Esophagus squamous epithelium (tissue), 5 donors: Measurements from ENCODE around the gene IL18RAP. TPM values are rescaled to one million over a fixed set of nuclear protein-coding genes. Genes with fewer than 3 reads are reported as not detected.

Experiments
- DNase-seq: peaks from one replicate; lab custom pipeline; 2025; lab: John Stamatoyannopoulos, UW
- H3K27ac ChIP-seq, 4 donors: fragments of 200-600 bp; sonication (generic); one replicate each; pipeline ENCODE4 v1.5.1; 2016 to 2019; ENCODE audit warnings: mild to moderate bottlenecking in 1 of 4
- H3K27me3 ChIP-seq, 4 donors: fragments of 200-600 bp; sonication (generic); 1 replicate in 3 of 4; 2 replicates in 1 of 4; pipeline versions ENCODE4 v1.5.1 to v1.6.0; 2017 to 2021; ENCODE audit warnings: antibody characterized with exemption in 1 of 4
- H3K36me3 ChIP-seq, 3 donors: fragments of 200-600 bp; sonication (generic); one replicate each; pipeline ENCODE4 v1.5.1; 2016 to 2019
- H3K4me1 ChIP-seq, 3 donors: fragments of 200-600 bp; sonication (generic); one replicate each; pipeline ENCODE4 v1.5.1; 2017 to 2019
- H3K4me3 ChIP-seq, 4 donors: fragments of 200-600 bp; sonication (generic); 1 replicate in 3 of 4; 2 replicates in 1 of 4; pipeline ENCODE4 v1.5.1; 2016 to 2019; ENCODE audit warnings: mild to moderate bottlenecking in 2 of 4, moderate library complexity in 1 of 4
- H3K9me3 ChIP-seq, 3 donors: fragments of 200-600 bp; sonication (generic); one replicate each; pipeline ENCODE4 v1.5.1; 2016 to 2019
- POLR2A ChIP-seq, 4 donors: fragments of 450-650 bp; IDR thresholded peaks; one replicate each; pipeline ENCODE4 v1.6.1; 2017; ENCODE audit warnings: antibody characterized with exemption in 4 of 4, mild to moderate bottlenecking in 4 of 4, moderate library complexity in 3 of 4
- WGBS, 2 donors: methylation state at CpG; one replicate each; pipeline ENCODE4 v1.1.5; 2018; 5-methylcytosine and 5-hydroxymethylcytosine counted together
- intact Hi-C: fragments of 100-400 bp; cut with DNase I; formaldehyde crosslinking; loops from one replicate; pipeline ENCODE4 v1.15.0; 2022
- total RNA-seq, 4 donors: library from RNA; depleted of rRNA; stranded (reverse); fragments of >200 nt; gene quantifications; one replicate each; pipeline ENCODE4 v1.1.0, GENCODE V29; 2016
- TF ChIP-seq, protein P1 (sequence below), 6 experiments: fragments of 450-650 bp in 4 of 6; fragments of 200-600 bp in 2 of 6; sonication (generic) in 2 of 6; IDR thresholded peaks; one replicate each; pipeline ENCODE4 v1.5.1; 2016 to 2019; ENCODE audit warnings: antibody characterized with exemption in 6 of 6, mild to moderate bottlenecking in 4 of 6, moderate library complexity in 4 of 6
- donor health status: DM: yes; HTN: yes; CAD: no.

IL18RAP gene
- total RNA-seq, 4 donors from 2014 or later = 0.61 to 4.3 (median 3.4) TPM; not detected in 1

DNA sequence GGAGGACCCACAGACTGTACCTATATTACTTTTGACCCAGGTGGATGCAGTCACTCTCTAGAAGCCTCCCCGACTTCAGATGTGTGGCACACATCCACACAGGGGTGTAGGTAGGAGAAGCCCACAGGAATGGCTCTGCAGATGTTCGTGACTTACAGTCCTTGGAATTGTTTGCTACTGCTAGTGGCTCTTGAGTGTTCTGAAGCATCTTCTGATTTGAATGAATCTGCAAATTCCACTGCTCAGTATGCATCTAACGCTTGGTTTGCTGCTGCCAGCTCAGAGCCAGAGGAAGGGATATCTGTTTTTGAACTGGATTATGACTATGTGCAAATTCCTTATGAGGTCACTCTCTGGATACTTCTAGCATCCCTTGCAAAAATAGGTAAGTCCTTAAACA lies 50.7 kb downstream of the IL18RAP start:
- Histone ChIP-seq H3K27ac (no peak overlapping the region), H3K36me3 (no peaks in the 10 kb centered on the region), H3K4me1 (peaks cover 0 to 5% (median 0%) of the 10 kb centered on the region in 3 donors), H3K4me3 (no peak overlapping the region), H3K9me3 (peaks cover 0 to 12% (median 0%) of the 10 kb centered on the region in 3 donors), H3K27me3 (peaks cover 0 to 30% (median 0%) of the 10 kb centered on the region in 4 donors)
- no peak for TF ChIP-seq POLR2A (IDR thresholded peaks at IDR 0.05)
- TF ChIP-seq, protein P1, sequence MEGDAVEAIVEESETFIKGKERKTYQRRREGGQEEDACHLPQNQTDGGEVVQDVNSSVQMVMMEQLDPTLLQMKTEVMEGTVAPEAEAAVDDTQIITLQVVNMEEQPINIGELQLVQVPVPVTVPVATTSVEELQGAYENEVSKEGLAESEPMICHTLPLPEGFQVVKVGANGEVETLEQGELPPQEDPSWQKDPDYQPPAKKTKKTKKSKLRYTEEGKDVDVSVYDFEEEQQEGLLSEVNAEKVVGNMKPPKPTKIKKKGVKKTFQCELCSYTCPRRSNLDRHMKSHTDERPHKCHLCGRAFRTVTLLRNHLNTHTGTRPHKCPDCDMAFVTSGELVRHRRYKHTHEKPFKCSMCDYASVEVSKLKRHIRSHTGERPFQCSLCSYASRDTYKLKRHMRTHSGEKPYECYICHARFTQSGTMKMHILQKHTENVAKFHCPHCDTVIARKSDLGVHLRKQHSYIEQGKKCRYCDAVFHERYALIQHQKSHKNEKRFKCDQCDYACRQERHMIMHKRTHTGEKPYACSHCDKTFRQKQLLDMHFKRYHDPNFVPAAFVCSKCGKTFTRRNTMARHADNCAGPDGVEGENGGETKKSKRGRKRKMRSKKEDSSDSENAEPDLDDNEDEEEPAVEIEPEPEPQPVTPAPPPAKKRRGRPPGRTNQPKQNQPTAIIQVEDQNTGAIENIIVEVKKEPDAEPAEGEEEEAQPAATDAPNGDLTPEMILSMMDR (IDR thresholded peaks at IDR 0.05) = no peak
- DNase-seq = no peak
- intact Hi-C loops = loop anchor here (10.0 kb wide), 1 partner anchor 141 kb away; the partner anchor contains the start of gene SLC9A2
- WGBS, 2 donors = 76 to 88% methylated on average over 3 of the region's 3 CpGs

- Histone ChIP-seq H3K4me1 (peaks cover 0 to 5% (median 0%) of the 10 kb centered on the region in 3 donors), H3K36me3 (no peaks in the 10 kb centered on the region), H3K4me3 (no peak overlapping the region), H3K27ac (no peak overlapping the region), H3K27me3 (peaks cover 0 to 34% (median 0%) of the 10 kb centered on the region in 4 donors), H3K9me3 (peaks cover 0 to 6% (median 0%) of the 10 kb centered on the region in 3 donors)
- no peak for DNase-seq
- TF ChIP-seq POLR2A (IDR thresholded peaks at IDR 0.05) = no peak
- TF ChIP-seq, protein P1 (IDR thresholded peaks at IDR 0.05) = no peak
- intact Hi-C loops = loop anchor here (10.0 kb wide), 1 partner anchor 140 kb away; the partner anchor contains the start of gene SLC9A2
These were observed 51.8 kb downstream of the IL18RAP start for GRCh38 chr2:102474785-102475184.

- WGBS, 2 donors = 87 to 92% methylated on average over 25 to 34 of the region's 36 CpGs
- no peak for DNase-seq
- no peak for TF ChIP-seq POLR2A (IDR thresholded peaks at IDR 0.05)
- TF ChIP-seq, protein P1 (IDR thresholded peaks at IDR 0.05) = no peak
- no peak overlapping the region for H3K4me3 ChIP-seq
- H3K4me1 ChIP-seq = no peaks in the 10 kb centered on the region
- H3K27ac ChIP-seq = no peak overlapping the region
- intact Hi-C loops = loop anchor here (10.0 kb wide), 1 partner anchor 136 kb away; the partner anchor contains the start of gene SLC9A2
- H3K36me3 ChIP-seq = no peaks in the 10 kb centered on the region
- peaks cover 0 to 11% (median 0%) of the 10 kb centered on the region in 4 donors for H3K27me3 ChIP-seq
- no peaks in the 10 kb centered on the region for H3K9me3 ChIP-seq
These were observed 55.9 kb downstream of the IL18RAP start for GRCh38 chr2:102478686-102479470.

GRCh38 chr2:102480285-102481195 lies 57.6 kb downstream of the IL18RAP start:
- intact Hi-C loops = no loop called here
- H3K27ac ChIP-seq = no peak overlapping the region

More at GRCh38 chr2:102480285-102481195, 57.6 kb downstream of the IL18RAP start:
- TF ChIP-seq POLR2A (IDR thresholded peaks at IDR 0.05) = no peak
- TF ChIP-seq, protein P1 (IDR thresholded peaks at IDR 0.05) = no peak
- peaks cover 0 to 11% (median 0%) of the 10 kb centered on the region in 4 donors for H3K27me3 ChIP-seq
- H3K36me3 ChIP-seq = no peaks in the 10 kb centered on the region
- DNase-seq = no peak
- no peaks in the 10 kb centered on the region for H3K9me3 ChIP-seq
- H3K4me3 ChIP-seq = no peak overlapping the region
- peaks cover 0 to 7% (median 0%) of the 10 kb centered on the region in 3 donors for H3K4me1 ChIP-seq
- 72 to 76% methylated on average over 10 to 11 of the region's 11 CpGs for WGBS, 2 donors
